GM23338 (cell line): ENCODE results near the gene PLCL1. TPM values are rescaled to one million over a fixed set of nuclear protein-coding genes. Genes with fewer than 3 reads are reported as not detected.
A peak's percentile ranks its signal among the peaks of the same experiment; 100 is the strongest.

ENCODE experiments used
- ATAC-seq: fragments of 200-7000 bp; cut with Tn5 transposase; 3 replicates; pipeline ENCODE4 v1.9.1; 2020
- DNase-seq: peaks from one replicate; pipeline ENCODE4 v3.0.0-alpha.2; 2015; ENCODE audit warnings: low spot score
- H2AFZ ChIP-seq: fragments of 200-600 bp; sonication (generic); 2 replicates; pipeline ENCODE4 v1.8.0; 2016; ENCODE audit warnings: antibody characterized with exemption, mild to moderate bottlenecking, moderate library complexity
- H3F3A ChIP-seq: fragments of 200-600 bp; sonication (generic); replicated peaks from 2 replicates; pipeline ENCODE4 v1.8.0; 2017; ENCODE audit warnings: antibody characterized with exemption, mixed run types, low read depth
- H3K27ac ChIP-seq: fragments of 200-600 bp; sonication (generic); 2 replicates; pipeline ENCODE4 v1.6.1; 2016; ENCODE audit warnings: low read depth
- H3K27me3 ChIP-seq: fragments of 200-600 bp; sonication (generic); 2 replicates; pipeline ENCODE4 v1.8.0; 2016; ENCODE audit warnings: mild to moderate bottlenecking, mixed run types, moderate library complexity; ENCODE audit not compliant: insufficient read depth
- H3K36me3 ChIP-seq: fragments of 200-600 bp; sonication (generic); 2 replicates; pipeline ENCODE4 v1.8.0; 2016; ENCODE audit warnings: mild to moderate bottlenecking; ENCODE audit not compliant: insufficient read depth
- H3K4me1 ChIP-seq: fragments of 200-600 bp; sonication (generic); 2 replicates; pipeline ENCODE4 v1.8.0; 2016; ENCODE audit warnings: mild to moderate bottlenecking, moderate library complexity; ENCODE audit not compliant: insufficient read depth
- H3K4me2 ChIP-seq: fragments of 200-600 bp; sonication (generic); 2 replicates; pipeline ENCODE4 v1.7.1; 2017; ENCODE audit warnings: mixed run types
- H3K4me3 ChIP-seq: fragments of 200-600 bp; sonication (generic); 2 replicates; pipeline ENCODE4 v1.6.1; 2016; ENCODE audit warnings: mixed run types
- H3K79me2 ChIP-seq: fragments of 200-600 bp; sonication (generic); replicated peaks from 2 replicates; pipeline ENCODE4 v1.8.0; 2017; ENCODE audit warnings: mild to moderate bottlenecking; ENCODE audit not compliant: insufficient read depth
- H3K9me2 ChIP-seq: fragments of 200-600 bp; sonication (generic); 2 replicates; pipeline ENCODE4 v1.8.0; 2017; ENCODE audit not compliant: insufficient read depth
- H4K20me1 ChIP-seq: fragments of 200-600 bp; sonication (generic); replicated peaks from 2 replicates; pipeline ENCODE4 v1.8.0; 2017; ENCODE audit warnings: mild to moderate bottlenecking; ENCODE audit not compliant: insufficient read depth
- H3K27ac Mint-ChIP-seq: 2 replicates; pipeline ENCODE4 v1.8.0; 2020; ENCODE audit warnings: inconsistent platforms, mild to moderate bottlenecking, moderate library complexity, mixed read lengths
- H3K27me3 Mint-ChIP-seq: 3 replicates; pipeline ENCODE4 v1.8.0; 2022; ENCODE audit warnings: low read depth, mild to moderate bottlenecking, moderate library complexity, mixed read lengths, inconsistent platforms; ENCODE audit not compliant: insufficient read depth, poor library complexity
- H3K36me3 Mint-ChIP-seq: 3 replicates; pipeline ENCODE4 v1.8.0; 2021; ENCODE audit warnings: low read depth, mild to moderate bottlenecking, inconsistent platforms, moderate library complexity, mixed read lengths
- H3K4me1 Mint-ChIP-seq: 3 replicates; pipeline ENCODE4 v1.8.0; 2020; ENCODE audit warnings: mild to moderate bottlenecking, inconsistent platforms, mixed read lengths
- H3K4me3 Mint-ChIP-seq: 3 replicates; pipeline ENCODE4 v1.8.0; 2021; ENCODE audit warnings: moderate library complexity, mild to moderate bottlenecking, inconsistent platforms, mixed read lengths
- H3K9me3 Mint-ChIP-seq: 3 replicates; pipeline ENCODE4 v1.8.0; 2020; ENCODE audit warnings: moderate library complexity, mild to moderate bottlenecking, inconsistent platforms, mixed read lengths
- CTCF ChIP-seq, 2 experiments: fragments of 200-600 bp in 1 of 2; sonication (generic) in 1 of 2; conservative IDR thresholded peaks; 2 replicates each; pipeline versions ENCODE4 v1.5.1 to v1.6.1; 2016 to 2017; ENCODE audit warnings: antibody characterized with exemption in 2 of 2, low read depth in 2 of 2, mild to moderate bottlenecking in 2 of 2, moderate library complexity in 1 of 2
- ETS1 ChIP-seq: IDR thresholded peaks from 2 replicates; pipeline ENCODE4 v1.6.1; 2016; ENCODE audit warnings: antibody characterized with exemption
- EZH2 ChIP-seq: fragments of 200-600 bp; sonication (generic); IDR thresholded peaks from one replicate; pipeline ENCODE4 v1.8.0; 2017; ENCODE audit warnings: antibody characterized with exemption, mild to moderate bottlenecking, low read depth; ENCODE audit not compliant: unreplicated experiment
- JUNB ChIP-seq: IDR thresholded peaks from one replicate; pipeline ENCODE4 v1.6.1; 2016; ENCODE audit warnings: antibody characterized with exemption; ENCODE audit not compliant: unreplicated experiment
- NANOG ChIP-seq: IDR thresholded peaks from 2 replicates; pipeline ENCODE4 v1.6.1; 2016; ENCODE audit warnings: antibody characterized with exemption, borderline replicate concordance
- REST ChIP-seq: IDR thresholded peaks from one replicate; pipeline ENCODE4 v1.6.1; 2018; ENCODE audit warnings: antibody characterized with exemption; ENCODE audit not compliant: unreplicated experiment
- ZNF114 ChIP-seq: fragments of 250-450 bp; sonication (Bioruptor Pico); IDR thresholded peaks from 2 replicates; pipeline ENCODE4 v1.5.0; 2020; ENCODE audit warnings: mild to moderate bottlenecking, moderate library complexity
- ZNF331 ChIP-seq: fragments of 250-450 bp; sonication (Bioruptor Pico); IDR thresholded peaks from 2 replicates; pipeline ENCODE4 v1.5.0; 2020; ENCODE audit warnings: low read depth, mild to moderate bottlenecking, moderate library complexity
- ZNF462 ChIP-seq: fragments of 250-450 bp; sonication (Bioruptor Pico); IDR thresholded peaks from 2 replicates; pipeline ENCODE4 v1.5.0; 2020; ENCODE audit warnings: mild to moderate bottlenecking, moderate library complexity
- polyA plus RNA-seq: library from polyadenylated mRNA; unstranded; fragments of >200 nt; fragmentation: Nextera tagmentation; extraction: Ambion mirVana; gene quantifications from 2 replicates; pipeline ENCODE4 v1.2.1, GENCODE V29; 2016
- total RNA-seq: library from RNA; depleted of rRNA; stranded (reverse); fragments of >200 nt; shearing (Covaris generic); gene quantifications from 2 replicates; pipeline ENCODE4 v1.2.3, GENCODE V29; 2014

The PLCL1 gene
- total and polyA plus RNA-seq, 2 experiments from 2014 or later: not detected

DNA sequence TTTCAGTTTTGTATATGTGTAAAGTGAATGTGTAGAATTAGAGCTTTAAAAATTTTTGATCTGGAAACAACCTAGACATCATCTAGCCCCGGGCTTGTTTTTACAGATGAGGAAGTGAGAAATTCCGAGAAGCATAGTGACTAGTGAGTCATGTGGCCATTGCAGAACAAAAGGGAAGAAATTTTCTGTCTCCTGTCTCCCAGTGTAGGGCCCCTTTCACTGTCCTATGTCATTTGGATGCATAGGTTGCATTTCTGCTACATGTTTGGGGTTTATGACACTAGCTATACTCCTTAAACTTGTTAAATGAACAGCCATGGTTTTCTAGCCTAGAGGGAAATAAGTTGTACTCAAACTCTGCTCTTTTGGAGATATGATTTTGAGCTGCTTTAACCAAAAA, 84.6 kb downstream of the PLCL1 start:
- H3K4me1 ChIP-seq: peaks cover 9% of the 10 kb centered on the region; the same call in 1 of the 2 replicates
- ATAC-seq (peak; percentile 75), DNase-seq (peak; percentile 60)
- no peak overlapping the region for H3K27ac ChIP-seq
- H3K4me2 ChIP-seq: no peak overlapping the region
- Mint-ChIP-seq H3K27ac (peak overlapping the region; percentile 53), H3K36me3 (no peaks in the 10 kb centered on the region), H3K27me3 (no peaks in the 10 kb centered on the region), H3K4me3 (no peak overlapping the region), H3K4me1 (peaks cover 11% of the 10 kb centered on the region; the same call in 2 of the 3 replicates), H3K9me3 (no peaks in the 10 kb centered on the region)
- peak overlapping the region; percentile 63; the same call in 1 of the 2 replicates for H2AFZ ChIP-seq
- no peak for TF ChIP-seq ZNF462
- no peak for TF ChIP-seq ZNF114 (CRISPR knock-in tag)
- TF ChIP-seq NANOG: no peak
- TF ChIP-seq EZH2: no peak
- no peaks in the 10 kb centered on the region for H3F3A ChIP-seq
- H3K4me3 ChIP-seq: no peak overlapping the region
- H3K36me3 ChIP-seq: no peaks in the 10 kb centered on the region
- no peaks in the 10 kb centered on the region for H4K20me1 ChIP-seq
- no peaks in the 10 kb centered on the region for H3K9me2 ChIP-seq
- H3K27me3 ChIP-seq: no peaks in the 10 kb centered on the region
- no peaks in the 10 kb centered on the region for H3K79me2 ChIP-seq

DNA sequence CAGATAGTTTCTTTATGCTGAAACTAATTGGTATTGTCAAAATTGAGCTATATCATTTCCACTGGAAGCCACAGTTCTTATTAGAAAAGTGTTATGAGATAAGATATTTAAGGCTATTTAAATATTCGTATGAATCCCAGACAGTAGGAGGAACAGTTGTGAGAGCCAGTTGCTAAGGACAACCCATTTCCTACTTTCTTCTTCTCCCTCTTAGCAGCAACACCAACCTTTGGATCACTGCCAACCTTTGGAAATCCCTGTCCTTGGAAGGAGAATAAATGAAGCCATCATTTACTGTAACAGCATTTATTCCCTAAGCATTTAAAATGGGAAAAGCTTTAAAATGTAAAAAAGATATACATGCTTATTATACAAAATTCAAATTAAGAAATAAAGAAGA, 85.8 kb downstream of the PLCL1 start:
- H3K4me3 ChIP-seq: no peak overlapping the region
- no peak for ATAC-seq
- TF ChIP-seq ZNF331 (CRISPR knock-in tag) (no peak), REST (no peak), ZNF114 (CRISPR knock-in tag) (no peak), CTCF (conservative IDR thresholded peaks at IDR 0.05; ENCODE audit: low read depth in 2 of 2) (no peak), ETS1 (no peak), JUNB (no peak)

More for the DNA sequence above, 85.8 kb downstream of the PLCL1 start:
- no peak overlapping the region for H2AFZ ChIP-seq
- H3K9me2 ChIP-seq: no peaks in the 10 kb centered on the region
- no peaks in the 10 kb centered on the region for H3K27me3 Mint-ChIP-seq
- peaks cover 9% of the 10 kb centered on the region; the same call in 1 of the 2 replicates for H3K4me1 ChIP-seq
- H3K27me3 ChIP-seq: no peaks in the 10 kb centered on the region
- no peaks in the 10 kb centered on the region for H3K9me3 Mint-ChIP-seq
- no peaks in the 10 kb centered on the region for H3F3A ChIP-seq
- no peak overlapping the region for H3K27ac ChIP-seq
- no peak overlapping the region for H3K4me3 Mint-ChIP-seq
- no peak overlapping the region for H3K27ac Mint-ChIP-seq
- H4K20me1 ChIP-seq: no peaks in the 10 kb centered on the region
- no peak for DNase-seq
- H3K4me2 ChIP-seq: no peak overlapping the region
- peaks cover 11% of the 10 kb centered on the region; the same call in 2 of the 3 replicates for H3K4me1 Mint-ChIP-seq
- no peaks in the 10 kb centered on the region for H3K36me3 Mint-ChIP-seq
- H3K36me3 ChIP-seq: no peaks in the 10 kb centered on the region
- no peaks in the 10 kb centered on the region for H3K79me2 ChIP-seq
